ENCODE results near the gene DDX60.

DNA sequence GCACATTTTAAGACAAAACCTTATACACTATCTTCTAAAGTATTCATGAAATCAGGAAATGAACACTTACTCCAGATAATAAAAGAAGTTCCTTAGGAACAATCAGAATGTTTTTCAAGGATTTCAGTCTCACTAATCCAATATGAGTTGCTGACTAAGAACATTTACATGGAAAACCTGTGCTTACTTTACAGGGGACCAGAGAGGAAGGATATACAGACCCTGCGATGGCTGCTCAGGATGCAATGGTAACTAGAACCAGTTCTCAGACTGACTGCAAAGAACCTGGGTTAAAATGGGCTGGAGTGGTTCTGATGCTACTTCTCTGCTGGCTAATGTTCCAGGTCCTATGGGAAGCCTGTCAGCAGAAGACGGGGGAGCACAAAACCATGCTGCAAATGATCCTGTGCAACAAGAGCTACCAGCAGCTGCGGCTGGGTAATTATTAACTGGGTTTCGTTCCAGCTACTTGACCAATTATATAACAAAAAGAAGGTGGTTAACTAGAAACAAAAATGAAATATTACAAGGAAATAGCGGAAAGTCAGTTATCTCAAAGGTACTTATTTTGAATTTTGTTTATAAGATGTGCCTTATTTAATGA is 140.9 kb downstream of the DDX60 start:
- TF ChIP-seq CTCF (IDR thresholded peaks at IDR 0.05), result no peak
- TF ChIP-seq POLR2AphosphoS5 (IDR thresholded peaks at IDR 0.05; ENCODE audit: low read depth, low read length), result no peak
